Measurements from ENCODE around the gene VAMP8.
A peak's percentile ranks its signal among the peaks of the same experiment; 100 is the strongest.
"Not testable (repeated sequence)": the region's sequence is repeated elsewhere in the genome, so short reads cannot be mapped to it uniquely, and the experiment has no call there.

VAMP8 gene

DNA sequence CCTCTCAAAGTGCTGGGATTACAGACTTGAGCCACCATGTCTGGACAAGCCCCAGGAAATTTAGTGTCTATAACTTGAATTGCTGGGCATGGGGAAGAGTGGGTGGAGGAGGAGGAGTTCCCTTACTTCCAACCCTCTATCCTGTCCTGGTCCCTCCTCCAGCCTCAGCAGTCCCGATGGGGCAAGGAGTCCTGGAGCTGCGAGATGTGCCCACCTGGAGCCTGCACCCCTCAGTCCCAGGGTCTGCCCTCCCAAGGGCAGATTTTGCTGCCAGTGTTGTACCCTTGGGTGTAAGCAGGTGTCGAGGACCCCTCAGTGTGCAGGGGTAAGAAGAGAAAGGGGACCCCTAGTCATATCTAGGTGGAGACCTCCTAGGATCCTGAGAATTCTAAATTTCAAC, 2.8 kb downstream of the VAMP8 start:
- no peak for DNase-seq

- no peak for DNase-seq
Measured at GRCh38 chr2:85582492-85582891, 5.1 kb downstream of the VAMP8 start.

- no peak for DNase-seq
Measured at GRCh38 chr2:85583667-85584353, 6.4 kb downstream of the VAMP8 start.

GRCh38 chr2:85584354-85584856, 7.0 kb downstream of the VAMP8 start, which contains the start of gene VAMP5:
Gene VAMP5 (plus strand): TSS chr2:85584431. CDS start chr2:85584491, 60 bp downstream.
- no peak for DNase-seq

GRCh38 chr2:85584857-85585780, 7.7 kb downstream of the VAMP8 start:
- peak; percentile 69 for DNase-seq

DNA sequence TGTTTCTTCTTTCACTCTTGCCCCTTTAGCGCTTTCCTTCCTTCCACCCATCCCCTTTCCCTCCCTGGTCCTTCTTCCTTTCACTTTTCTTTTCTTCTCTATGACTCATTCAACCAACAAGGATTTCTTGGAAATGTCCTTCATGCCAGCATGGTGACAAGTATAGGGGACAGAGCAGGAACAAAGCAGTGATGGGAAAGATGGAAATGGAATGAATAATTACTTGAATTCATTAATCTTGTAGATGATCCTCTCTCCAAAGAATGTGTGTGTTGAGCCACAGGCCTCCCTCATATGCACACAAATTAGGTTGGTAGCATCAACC, 8.4 kb downstream of the VAMP8 start:
- DNase-seq: peak; percentile 88

GRCh38 chr2:85588236-85588635, 10.8 kb downstream of the VAMP8 start:
- DNase-seq: no peak

GRCh38 chr2:85588645-85589044, 11.3 kb downstream of the VAMP8 start:
- DNase-seq: no peak

- DNase-seq: no peak
Measured at GRCh38 chr2:85589181-85589580, 11.8 kb downstream of the VAMP8 start.

DNA sequence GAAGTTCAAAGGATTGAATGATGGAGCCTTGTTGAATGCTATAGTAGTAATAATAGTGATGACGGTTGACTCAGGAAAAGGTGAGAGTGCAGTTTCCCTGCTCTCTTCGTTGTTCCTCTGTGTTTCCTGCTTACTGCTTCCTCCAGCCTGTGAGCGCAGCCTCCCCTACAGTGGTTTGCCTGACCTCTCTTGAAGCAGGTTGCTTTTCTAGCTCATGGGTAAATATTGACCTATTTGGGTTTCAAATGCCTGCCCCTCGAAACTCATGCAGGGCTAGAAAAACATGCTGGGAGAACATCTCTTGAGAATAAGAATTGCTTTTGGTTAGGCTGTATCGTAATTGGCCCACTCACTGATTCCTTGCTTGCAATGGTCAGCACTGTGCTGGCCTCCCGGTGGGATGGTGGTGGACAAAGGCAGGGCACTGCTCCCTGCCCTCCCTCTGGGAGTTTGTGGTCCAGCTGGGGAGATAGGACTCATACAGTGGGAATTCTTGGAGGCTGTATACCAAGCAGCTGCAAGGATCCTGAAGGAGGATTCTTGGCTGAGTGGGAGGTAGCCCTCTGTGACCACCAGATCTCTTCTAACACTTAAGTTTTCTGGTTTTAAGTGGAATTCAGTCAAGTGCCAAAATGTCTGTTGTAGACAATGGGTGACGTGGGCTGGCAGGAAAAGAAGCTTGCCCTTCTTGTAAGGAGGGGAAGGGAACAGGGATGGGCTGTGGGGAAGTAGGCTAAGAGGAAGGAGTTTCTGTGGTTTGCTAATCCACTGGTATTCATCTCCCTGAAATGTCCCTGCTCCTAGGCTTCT, 12.8 kb downstream of the VAMP8 start:
- DNase-seq: peak; percentile 91

DNA sequence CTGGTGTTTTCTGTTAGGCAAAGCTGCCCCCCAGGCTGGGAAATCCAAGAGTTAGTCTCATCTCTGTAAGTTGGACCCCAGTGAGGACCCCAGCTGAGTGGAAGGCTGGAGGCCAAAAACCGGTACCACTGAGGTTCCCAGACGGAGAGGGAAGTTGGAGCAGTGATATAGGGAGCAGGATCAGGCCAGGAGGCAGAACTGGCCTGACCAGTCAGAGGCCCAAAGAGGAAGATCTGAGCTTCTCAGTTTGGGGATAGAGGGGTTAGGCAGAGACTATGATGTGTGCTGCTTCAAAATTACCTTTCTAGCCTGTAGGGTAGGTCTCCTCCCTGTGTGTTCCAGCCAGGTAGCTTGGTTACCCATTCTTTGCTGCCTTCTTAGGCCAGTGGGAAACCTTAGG, 13.6 kb downstream of the VAMP8 start:
- DNase-seq: no peak

DNA sequence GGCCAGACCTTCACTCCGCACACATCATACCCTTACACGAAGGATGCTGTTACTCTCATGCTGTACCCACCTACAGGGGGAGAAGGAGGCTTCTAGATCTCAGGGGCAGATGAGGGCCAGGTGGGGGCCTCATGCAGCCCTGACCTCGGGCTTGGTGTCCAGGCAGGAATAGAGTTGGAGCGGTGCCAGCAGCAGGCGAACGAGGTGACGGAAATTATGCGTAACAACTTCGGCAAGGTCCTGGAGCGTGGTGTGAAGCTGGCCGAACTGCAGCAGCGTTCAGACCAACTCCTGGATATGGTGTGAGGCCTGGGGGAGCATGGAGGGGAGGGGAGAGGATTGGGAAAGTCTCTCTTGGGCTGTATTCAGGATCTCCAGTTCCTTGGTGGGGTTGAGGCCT, 14.2 kb downstream of the VAMP8 start:
- DNase-seq: no peak

- DNase-seq: not testable (repeated sequence)
Measured at GRCh38 chr2:85592299-85592698, 14.9 kb downstream of the VAMP8 start.

- DNase-seq: no peak
Measured at GRCh38 chr2:85593023-85593422, 15.6 kb downstream of the VAMP8 start.

GRCh38 chr2:85594715-85595300, 17.4 kb downstream of the VAMP8 start:
- no peak for DNase-seq

DNA sequence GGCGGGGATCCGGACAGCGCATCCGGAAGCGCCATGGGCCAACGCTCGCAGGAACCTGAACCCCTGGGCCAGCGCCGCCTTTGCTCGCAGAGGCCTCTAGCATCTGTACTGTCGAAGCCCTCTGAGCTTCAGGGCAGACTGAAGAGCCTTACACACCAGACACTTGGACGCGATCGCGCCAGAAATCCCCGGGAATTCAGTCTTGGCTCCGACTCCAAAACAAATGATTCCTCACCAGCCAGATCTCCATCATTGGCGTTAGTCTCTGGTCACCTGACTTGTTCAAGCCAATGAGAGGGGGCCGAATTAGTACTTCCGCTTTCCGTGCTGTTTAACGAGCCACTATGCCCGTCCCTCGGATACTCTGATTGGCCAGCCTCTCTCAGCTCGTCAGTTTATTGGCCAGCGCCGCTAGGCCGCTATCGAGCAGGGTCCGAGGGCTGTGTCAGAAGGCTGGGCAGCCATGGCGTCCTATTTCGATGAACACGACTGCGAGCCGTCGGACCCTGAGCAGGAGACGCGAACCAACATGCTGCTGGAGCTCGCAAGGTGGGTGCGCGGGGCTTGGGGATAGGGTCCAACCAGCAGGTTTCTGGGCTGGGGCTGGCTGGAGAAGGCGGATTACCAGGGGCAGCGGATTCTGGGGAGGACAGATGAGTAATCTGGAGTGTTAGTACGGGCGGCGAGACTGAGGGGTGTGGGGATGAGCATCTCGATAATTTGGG, 18.1 kb downstream of the VAMP8 start, which contains the start of gene RNF181:
RNF181 (plus strand) TSS at position 445 of the 725 bp plus-strand sequence; CDS start at position 464, 19 bp downstream.
- peak; percentile 98 for DNase-seq

DNA sequence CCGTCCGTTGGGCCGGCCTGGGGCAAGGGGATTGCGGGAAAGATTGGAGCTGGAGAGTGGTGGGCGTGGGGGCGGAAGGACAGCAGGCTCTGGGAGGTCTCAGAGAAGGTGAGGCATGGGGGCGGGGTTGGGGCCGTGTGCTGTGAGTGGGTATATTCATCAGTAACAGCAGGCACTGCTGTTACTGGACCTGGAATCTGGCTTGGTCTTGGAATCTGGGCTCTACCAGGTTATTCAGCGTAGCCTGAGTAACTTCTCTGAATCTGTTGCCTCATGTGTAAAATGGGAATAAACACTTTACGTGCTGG, 18.6 kb downstream of the VAMP8 start:
- DNase-seq: no peak

GRCh38 chr2:85596486-85597143, 19.2 kb downstream of the VAMP8 start:
- DNase-seq: no peak

DNA sequence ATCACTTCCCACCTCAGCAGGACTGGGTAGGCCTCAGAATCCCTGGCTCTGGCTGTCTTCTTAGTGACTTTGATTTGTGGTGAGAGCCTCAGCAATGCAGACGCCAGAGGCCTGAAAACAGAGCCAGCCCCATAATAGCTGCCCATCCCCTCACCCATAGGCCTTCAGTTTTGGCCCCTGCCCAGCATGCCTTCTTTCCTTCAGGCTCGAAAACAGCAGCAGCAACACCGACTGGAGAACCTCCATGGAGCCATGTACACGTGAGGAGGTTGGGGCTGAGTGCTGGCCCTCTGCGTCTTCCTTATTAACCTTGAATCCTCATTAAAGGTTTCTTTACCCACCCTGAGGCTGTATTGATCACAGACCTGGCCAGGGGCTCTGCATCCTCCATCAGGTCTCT, 19.9 kb downstream of the VAMP8 start:
- DNase-seq: no peak

DNA sequence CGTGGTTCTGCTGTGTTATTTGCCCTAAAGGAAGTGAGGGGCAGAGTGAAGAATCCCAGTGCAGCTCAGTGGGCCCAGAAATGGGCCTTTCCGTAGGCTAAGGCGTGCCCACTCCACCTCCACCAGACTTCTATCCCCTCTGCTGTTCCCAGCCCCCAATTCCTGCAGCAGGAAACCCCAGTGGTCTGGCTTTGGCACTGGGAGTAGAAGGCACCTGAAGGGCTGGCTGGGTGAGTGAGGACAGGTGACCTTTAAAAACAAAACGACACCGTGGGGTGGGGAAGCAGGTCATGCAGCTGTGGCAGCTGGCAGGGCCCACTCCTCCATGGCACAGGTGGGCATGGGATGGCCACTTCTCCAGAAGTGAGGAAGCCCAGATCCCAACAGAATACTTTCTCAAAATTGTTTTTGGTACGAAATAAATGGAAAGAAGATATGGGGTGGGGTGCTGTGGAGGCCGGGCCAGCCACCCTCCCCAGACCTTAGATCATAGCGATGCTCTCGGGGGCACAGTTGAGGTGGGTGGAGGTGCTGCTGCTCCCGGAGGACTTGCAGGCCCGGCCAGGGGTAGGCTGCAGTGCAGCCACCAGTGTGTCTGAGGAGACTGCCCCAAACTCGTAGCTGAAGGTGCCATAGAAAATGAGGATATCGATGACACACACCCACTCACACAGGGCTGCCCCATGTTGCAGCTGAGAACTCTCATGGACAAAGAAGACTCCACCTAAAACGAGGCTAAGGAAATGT, 21.4 kb downstream of the VAMP8 start:
- no peak for DNase-seq
